ENCODE data around the gene LAMTOR4. TPM values are rescaled to one million over a fixed set of nuclear protein-coding genes. Genes with fewer than 3 reads are reported as not detected.
"Not testable (repeated sequence)": the region's sequence is repeated elsewhere in the genome, so short reads cannot be mapped to it uniquely, and the experiment has no call there.

Gene LAMTOR4
- total RNA-seq, 1 donor from 2014 or later, result 58.4 TPM

GRCh38 chr7:100122568-100122967, 26.1 kb upstream of the LAMTOR4 start:
- DNase-seq (ENCODE audit: low read depth), result no peak

- DNase-seq (ENCODE audit: low read depth), result no peak
These were observed 24.2 kb upstream of the LAMTOR4 start for GRCh38 chr7:100124301-100125230.

GRCh38 chr7:100126239-100126930, 22.3 kb upstream of the LAMTOR4 start:
- DNase-seq (ENCODE audit: low read depth), result no peak

DNA sequence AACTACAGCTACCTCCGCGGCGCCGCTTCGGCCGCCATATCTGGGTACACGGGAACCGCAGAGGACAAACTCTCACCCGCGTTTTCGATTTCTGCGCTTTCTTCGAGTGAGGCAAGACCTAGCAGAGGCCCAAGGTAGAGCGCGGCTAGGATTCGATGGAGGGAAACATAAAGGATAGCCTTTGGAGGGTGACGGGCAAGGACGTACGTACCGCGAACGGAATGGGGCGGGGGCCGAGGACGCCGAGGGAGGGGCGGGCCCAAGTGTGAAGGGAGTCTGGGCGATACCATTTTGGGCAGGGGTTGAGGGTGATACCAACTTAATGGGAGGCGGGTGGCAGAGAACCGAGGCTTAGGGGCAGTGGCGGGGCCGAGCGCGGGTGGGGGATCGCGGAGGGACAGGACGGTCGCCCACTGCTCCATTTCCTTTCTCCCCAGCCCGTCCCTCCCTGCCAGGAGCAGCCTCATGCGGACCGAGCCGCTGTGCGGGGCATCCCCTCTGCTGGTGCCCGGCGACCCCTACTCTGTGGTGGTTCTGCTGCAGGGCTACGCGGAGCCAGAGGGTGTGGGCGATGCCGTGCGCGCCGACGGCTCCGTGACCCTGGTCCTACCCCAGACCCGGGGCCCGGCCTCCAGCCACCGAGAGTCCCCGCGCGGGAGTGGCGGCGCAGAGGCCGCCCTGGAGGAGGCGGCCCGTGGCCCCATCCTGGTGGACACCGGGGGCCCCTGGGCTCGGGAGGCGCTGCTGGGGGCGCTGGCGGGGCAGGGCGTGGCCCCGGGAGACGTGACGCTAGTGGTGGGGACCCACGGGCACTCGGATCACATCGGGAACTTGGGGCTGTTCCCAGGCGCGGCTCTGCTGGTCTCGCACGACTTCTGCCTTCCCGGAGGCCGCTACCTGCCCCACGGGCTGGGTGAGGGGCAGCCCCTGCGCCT, 21.5 kb upstream of the LAMTOR4 start, which contains the start of gene MBLAC1:
Gene MBLAC1, plus strand, starts transcription at position 37 of the 935 bp plus-strand sequence. Its CDS starts 429 bp downstream, at position 466.
- DNase-seq (ENCODE audit: low read depth), result peak; percentile 62

- no peak for DNase-seq (ENCODE audit: low read depth)
These were observed 20.7 kb upstream of the LAMTOR4 start for GRCh38 chr7:100127866-100128636.

- no peak for DNase-seq (ENCODE audit: low read depth)
These were observed 20.1 kb upstream of the LAMTOR4 start for GRCh38 chr7:100128637-100128963.

- DNase-seq (ENCODE audit: low read depth), result not testable (repeated sequence)
These were observed 18.5 kb upstream of the LAMTOR4 start for GRCh38 chr7:100130220-100130607.

DNA sequence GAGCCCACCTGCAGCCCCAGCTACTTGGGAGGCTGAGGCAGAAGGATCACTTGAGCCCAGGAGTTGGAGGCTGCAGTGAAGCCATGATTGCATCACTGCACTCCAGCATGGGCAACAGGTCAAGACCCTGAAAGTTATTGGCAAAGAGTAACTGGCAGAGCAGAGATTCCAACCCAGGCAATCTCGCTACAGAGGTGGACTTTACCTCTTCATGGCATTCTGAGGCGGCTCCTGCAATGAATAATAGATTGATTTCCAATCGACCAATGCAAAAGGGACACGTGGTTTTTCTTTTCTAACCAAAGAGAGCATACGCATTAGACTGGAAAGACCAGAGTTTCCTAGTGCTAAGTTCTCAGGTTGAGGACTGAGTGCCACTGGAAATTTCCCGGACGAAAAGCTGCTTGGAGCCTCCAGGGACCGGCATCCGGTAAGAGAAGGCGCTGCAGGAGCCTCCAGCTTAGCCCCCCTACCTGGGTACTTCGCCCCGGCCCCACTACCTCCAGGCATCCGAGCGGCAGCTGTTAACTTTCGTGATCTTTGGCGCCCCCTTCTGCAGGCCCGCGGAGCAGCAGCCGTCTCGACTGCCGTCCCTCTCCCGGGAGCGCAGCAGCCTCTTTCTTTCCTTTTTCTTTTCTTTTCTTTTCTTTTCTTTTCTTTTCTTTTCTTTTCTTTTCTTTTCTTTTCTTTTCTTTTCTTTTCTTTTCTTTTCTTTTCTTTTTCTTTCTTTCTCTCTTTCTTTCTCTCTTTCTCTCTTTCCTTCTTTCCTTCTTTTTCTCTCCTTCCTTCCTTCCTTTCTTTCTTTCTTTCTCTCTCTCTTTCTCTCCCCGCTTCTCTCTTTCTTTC, 17.9 kb upstream of the LAMTOR4 start:
- DNase-seq (ENCODE audit: low read depth), result peak; percentile 43

DNA sequence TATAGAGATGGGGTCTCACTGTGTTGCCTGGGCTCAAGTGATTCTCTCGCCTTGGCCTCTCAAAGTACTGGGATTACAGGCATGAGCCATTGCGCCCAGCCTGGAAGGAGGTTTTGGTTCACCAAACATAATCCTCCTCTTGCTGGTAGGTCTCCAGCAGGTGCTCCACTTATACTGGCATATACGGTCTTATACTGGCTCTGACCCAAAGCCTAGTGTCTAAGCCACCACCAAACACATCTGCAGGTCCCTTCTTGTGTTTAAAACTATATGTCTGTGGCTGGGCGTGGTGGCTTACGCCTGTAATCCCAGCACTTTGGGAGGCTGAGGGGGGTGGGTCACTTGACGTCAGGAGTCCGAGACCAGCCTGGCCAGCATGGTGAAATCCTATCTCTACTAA, 16.6 kb upstream of the LAMTOR4 start:
- DNase-seq (ENCODE audit: low read depth), result no peak

DNA sequence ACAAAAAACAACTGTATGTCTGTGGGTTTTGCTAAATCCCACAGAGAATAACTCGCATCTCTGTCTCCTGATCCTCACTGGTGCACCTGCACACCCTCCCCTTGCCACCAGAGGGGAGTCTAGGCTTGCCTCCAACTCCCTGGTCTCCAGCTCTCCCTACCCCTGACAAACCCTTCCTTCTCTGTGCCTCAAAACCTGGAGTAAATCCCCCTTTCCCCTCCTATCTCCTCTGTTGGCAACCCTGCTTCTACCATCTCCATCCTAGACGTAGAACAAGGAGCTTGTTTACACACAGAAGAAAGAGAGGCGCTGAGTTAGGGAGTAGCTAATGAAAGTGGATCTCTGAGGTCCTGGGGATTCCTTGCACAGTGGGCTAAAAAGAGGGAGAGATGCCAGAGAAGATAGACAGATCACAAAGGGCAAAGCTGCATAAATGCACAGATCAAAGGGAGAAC, 16.0 kb upstream of the LAMTOR4 start:
- peak; percentile 47 for DNase-seq (ENCODE audit: low read depth)

GRCh38 chr7:100137851-100138760, 10.6 kb upstream of the LAMTOR4 start:
- peak; percentile 49 for DNase-seq (ENCODE audit: low read depth)

- DNase-seq (ENCODE audit: low read depth), result no peak
These were observed 7.2 kb upstream of the LAMTOR4 start for GRCh38 chr7:100141555-100141949.

DNA sequence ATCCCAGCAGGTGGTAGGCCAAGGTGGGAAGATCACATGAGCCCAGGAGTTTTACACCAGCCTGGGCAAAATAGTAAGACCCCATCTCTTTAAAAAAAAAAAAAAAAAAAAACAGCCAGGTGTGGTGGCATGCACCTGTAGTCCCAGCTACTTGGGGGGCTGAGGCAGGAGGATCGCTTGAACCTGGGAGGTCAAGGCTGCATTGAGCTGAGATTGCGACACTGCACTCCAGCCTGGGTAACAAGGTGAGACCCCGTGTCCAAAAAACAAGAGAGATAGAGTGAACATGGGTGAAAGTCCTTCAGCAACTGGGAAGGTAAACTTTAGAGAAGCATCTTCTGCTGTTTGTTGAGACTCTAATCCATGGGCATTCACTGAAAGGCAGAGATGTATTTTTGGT, 6.3 kb upstream of the LAMTOR4 start:
- no peak for DNase-seq (ENCODE audit: low read depth)

DNA sequence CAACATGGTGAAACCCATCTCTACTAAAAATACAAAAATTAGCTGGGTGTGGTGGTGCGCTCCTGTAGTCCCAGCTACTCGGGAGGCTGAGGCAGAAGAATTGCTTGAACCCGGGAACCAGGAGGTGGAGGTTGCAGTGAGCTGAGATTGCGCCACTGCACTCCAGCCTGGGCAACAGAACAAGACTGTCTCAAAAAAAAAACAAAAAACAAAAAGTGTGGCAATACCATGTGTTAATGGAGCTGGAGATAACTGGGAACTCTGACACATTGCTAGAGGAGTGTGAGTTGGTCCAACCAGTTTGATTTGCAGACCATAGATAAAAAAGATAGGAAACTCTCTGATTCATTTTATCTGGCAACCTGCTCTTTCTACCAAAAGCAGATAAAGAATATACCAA, 2.4 kb upstream of the LAMTOR4 start:
- DNase-seq (ENCODE audit: low read depth), result peak; percentile 35

GRCh38 chr7:100147278-100147677, 1.4 kb upstream of the LAMTOR4 start:
- no peak for DNase-seq (ENCODE audit: low read depth)

- no peak for DNase-seq (ENCODE audit: low read depth)
These were observed 526 bp upstream of the LAMTOR4 start for GRCh38 chr7:100148225-100148558.

- DNase-seq (ENCODE audit: low read depth), result no peak
These were observed 3.7 kb downstream of the LAMTOR4 start for GRCh38 chr7:100152404-100152803.

- DNase-seq (ENCODE audit: low read depth), result no peak
These were observed 4.4 kb downstream of the LAMTOR4 start for GRCh38 chr7:100152937-100153666.
